Keratinocyte (primary cell): Measurements from ENCODE around the gene SRRM5. TPM values are rescaled to one million over a fixed set of nuclear protein-coding genes. Genes with fewer than 3 reads are reported as not detected.

ENCODE experiments used
- DNase-seq: peaks from one replicate; pipeline ENCODE4 v3.0.0-alpha.2; 2011; ENCODE audit warnings: low read depth, missing footprints, low spot score
- FAIRE-seq: peaks from 2 replicates; lab custom pipeline; 2011; peaks lifted over from hg19 to GRCh38; lab: Jason Lieb, UNC
- H2AFZ ChIP-seq: 2 replicates; pipeline ENCODE4 v1.6.0; 2012; ENCODE audit warnings: low read length, control low read depth, inconsistent platforms; ENCODE audit not compliant: control insufficient read depth
- H3K27ac ChIP-seq: 2 replicates; pipeline ENCODE4 v1.5.1; 2011; ENCODE audit warnings: low read length; ENCODE audit not compliant: control insufficient read depth, insufficient read depth
- H3K27me3 ChIP-seq: 3 replicates; pipeline ENCODE4 v1.6.0; 2011; ENCODE audit warnings: low read length; ENCODE audit not compliant: control insufficient read depth, insufficient read depth; ENCODE audit errors: extremely low read depth
- H3K36me3 ChIP-seq, 2 experiments: 2 replicates in 1 of 2; 3 replicates in 1 of 2; pipeline ENCODE4 v1.5.1; 2011; ENCODE audit warnings: low read length in 2 of 2, mild to moderate bottlenecking in 1 of 2; ENCODE audit not compliant: control insufficient read depth in 2 of 2, insufficient read depth in 2 of 2; ENCODE audit errors: extremely low read depth in 1 of 2
- H3K4me1 ChIP-seq: 3 replicates; pipeline ENCODE4 v1.5.1; 2011; ENCODE audit warnings: low read length; ENCODE audit not compliant: control insufficient read depth, insufficient read depth; ENCODE audit errors: extremely low read depth
- H3K4me2 ChIP-seq: 3 replicates; pipeline ENCODE4 v1.6.0; 2011; ENCODE audit warnings: low read depth, low read length; ENCODE audit not compliant: control insufficient read depth, insufficient read depth; ENCODE audit errors: extremely low read depth
- H3K4me3 ChIP-seq, 3 experiments: fragments of 200-600 bp in 1 of 3; sonication (generic) in 1 of 3; 2 replicates in 2 of 3; 3 replicates in 1 of 3; pipeline ENCODE4 v1.5.1; 2011 to 2016; ENCODE audit warnings: low read length in 3 of 3, mild to moderate bottlenecking in 3 of 3, control low read depth in 2 of 3, inconsistent platforms in 1 of 3, low read depth in 1 of 3, mixed read lengths in 1 of 3, mixed run types in 1 of 3, moderate library complexity in 1 of 3; ENCODE audit not compliant: control insufficient read depth in 2 of 3, insufficient read depth in 2 of 3; ENCODE audit errors: extremely low read depth in 1 of 3
- H3K79me2 ChIP-seq: 2 replicates; pipeline ENCODE4 v1.6.0; 2012; ENCODE audit warnings: low read length; ENCODE audit not compliant: control insufficient read depth, insufficient read depth
- H3K9ac ChIP-seq: 3 replicates; pipeline ENCODE4 v1.6.0; 2011; ENCODE audit warnings: low read length; ENCODE audit not compliant: control insufficient read depth, insufficient read depth; ENCODE audit errors: extremely low read depth
- H3K9me1 ChIP-seq: 3 replicates; pipeline ENCODE4 v1.6.0; 2011; ENCODE audit warnings: low read length; ENCODE audit not compliant: control insufficient read depth, insufficient read depth; ENCODE audit errors: extremely low read depth
- H3K9me3 ChIP-seq: 2 replicates; pipeline ENCODE4 v1.5.1; 2012; ENCODE audit warnings: low read depth, low read length; ENCODE audit not compliant: control insufficient read depth
- H4K20me1 ChIP-seq: 3 replicates; pipeline ENCODE4 v1.6.0; 2011; ENCODE audit warnings: low read length; ENCODE audit not compliant: control insufficient read depth, insufficient read depth; ENCODE audit errors: extremely low read depth
- CTCF ChIP-seq, 3 experiments: IDR thresholded peaks in 1 of 3; conservative IDR thresholded peaks in 1 of 3; optimal IDR thresholded peaks in 1 of 3; 2 replicates in 2 of 3; 3 replicates in 1 of 3; pipeline versions ENCODE3 to v1.5.1; 2011; ENCODE audit warnings: low read length in 3 of 3, mild to moderate bottlenecking in 3 of 3, moderate library complexity in 2 of 3, control low read depth in 1 of 3, inconsistent platforms in 1 of 3; ENCODE audit not compliant: insufficient read depth in 2 of 3; ENCODE audit errors: extremely low read depth in 1 of 3
- EZH2 ChIP-seq: IDR thresholded peaks from one replicate; pipeline ENCODE4 v1.6.1; 2012; ENCODE audit warnings: inconsistent platforms, mild to moderate bottlenecking, low read length, moderate library complexity
- dilution Hi-C: fragments of 300-500 bp; cut with MboI; formaldehyde crosslinking; loops from one replicate; pipeline ENCODE4 v1.7.0; 2020; ENCODE audit warnings: low sequenced_read_pairs; ENCODE audit not compliant: extremely low pct_ligation_motif_present
- polyA plus RNA-seq, 5 experiments: library from polyadenylated mRNA; depleted of rRNA in 3 of 5; stranded (reverse) in 3 of 5; stranded (forward) in 1 of 5; unstranded in 1 of 5; fragments of >200 nt; gene quantifications; 1 replicate in 1 of 5; 2 replicates in 3 of 5; 3 replicates in 1 of 5; pipeline versions ENCODE4 v1.2.1 to v1.2.3, GENCODE V29; 2011 to 2012; ENCODE audit warnings: missing spikeins in 2 of 5, low read depth in 1 of 5, low replicate concordance in 1 of 5

Gene SRRM5
- polyA plus RNA-seq, 1 donor (not counting 4 experiments of a cell fraction or from before 2014, with no cell fraction given), result 0.03 TPM

- H4K20me1 ChIP-seq, result no peaks in the 10 kb centered on the region
- H2AFZ ChIP-seq, result peak overlapping the region; percentile 32
- no peak for DNase-seq
- no peak for TF ChIP-seq EZH2
- TF ChIP-seq CTCF (optimal IDR thresholded peaks at IDR 0.05 in 1 of 3, IDR thresholded peaks at IDR 0.05 in 1 of 3, conservative IDR thresholded peaks at IDR 0.05 in 1 of 3; ENCODE audit: extremely low read depth in 1 of 3, insufficient read depth in 2 of 3, low read length in 3 of 3), result no peak
- peaks cover 19% of the 10 kb centered on the region for H3K4me1 ChIP-seq
- H3K27ac ChIP-seq, result peak overlapping the region; percentile 77
- no peaks in the 10 kb centered on the region for H3K9me1 ChIP-seq
- FAIRE-seq, result peak; percentile 17
- H3K9ac ChIP-seq, result peak overlapping the region; percentile 10
- H3K36me3 ChIP-seq, result peaks cover 3 to 4% of the 10 kb centered on the region in 2 experiments
- dilution Hi-C loops, result no loop called here
- no peaks in the 10 kb centered on the region for H3K9me3 ChIP-seq
- no peaks in the 10 kb centered on the region for H3K79me2 ChIP-seq
- peak overlapping the region; percentile 45 for H3K4me2 ChIP-seq
- no peak overlapping the region for H3K4me3 ChIP-seq
- no peaks in the 10 kb centered on the region for H3K27me3 ChIP-seq
Observed at GRCh38 chr19:43607238-43608205, 4.4 kb upstream of the SRRM5 start.

- H3K9me1 ChIP-seq, result no peaks in the 10 kb centered on the region
- H3K79me2 ChIP-seq, result no peaks in the 10 kb centered on the region
- DNase-seq (no peak), FAIRE-seq (no peak)
- no peak overlapping the region for H3K9ac ChIP-seq
- H3K9me3 ChIP-seq, result no peaks in the 10 kb centered on the region
- no peak overlapping the region for H3K27ac ChIP-seq
- H3K4me1 ChIP-seq, result peaks cover 19% of the 10 kb centered on the region
- dilution Hi-C loops, result no loop called here
- H4K20me1 ChIP-seq, result no peaks in the 10 kb centered on the region
- H3K27me3 ChIP-seq, result no peaks in the 10 kb centered on the region
- H3K36me3 ChIP-seq, result peaks cover 3 to 10% of the 10 kb centered on the region in 2 experiments
- no peak overlapping the region for H2AFZ ChIP-seq
- no peak for TF ChIP-seq CTCF (optimal IDR thresholded peaks at IDR 0.05 in 1 of 3, IDR thresholded peaks at IDR 0.05 in 1 of 3, conservative IDR thresholded peaks at IDR 0.05 in 1 of 3; ENCODE audit: extremely low read depth in 1 of 3, insufficient read depth in 2 of 3, low read length in 3 of 3)
- no peak for TF ChIP-seq EZH2
- H3K4me2 ChIP-seq, result no peak overlapping the region
- H3K4me3 ChIP-seq, result no peak overlapping the region
Observed at GRCh38 chr19:43609872-43610271, 2.0 kb upstream of the SRRM5 start.
